ENCODE measurements around the gene PGAM2. TPM values are rescaled to one million over a fixed set of nuclear protein-coding genes. Genes with fewer than 3 reads are reported as not detected.
"Not testable (repeated sequence)": the region's sequence is repeated elsewhere in the genome, so short reads cannot be mapped to it uniquely, and the experiment has no call there.

The PGAM2 gene
- total RNA-seq, 1 experiment from 2014 or later, result 8.7 TPM

GRCh38 chr7:44022069-44022468, 43.3 kb downstream of the PGAM2 start:
- not testable (repeated sequence) for H2BK15ac ChIP-seq (ENCODE audit: low read depth, low read length); DNase-seq; H2BK5ac ChIP-seq (ENCODE audit: insufficient read length, low read length); H3K79me2 ChIP-seq (ENCODE audit: insufficient read depth, low read length); H3K23me2 ChIP-seq (ENCODE audit: insufficient read length, low read depth, low read length, poor library complexity, severe bottlenecking); H3K9me3 ChIP-seq (ENCODE audit: control insufficient read depth, low read depth, low read length); H4K20me1 ChIP-seq (ENCODE audit: control insufficient read depth, insufficient read depth, insufficient read length); H2AK5ac ChIP-seq (ENCODE audit: insufficient read length, low read length); H3K14ac ChIP-seq (ENCODE audit: insufficient read depth, low read length); H2BK120ac ChIP-seq (ENCODE audit: low read depth, low read length, poor library complexity, severe bottlenecking); H3K4me3 Mint-ChIP-seq; H3T11ph ChIP-seq (ENCODE audit: low read length); H2BK12ac ChIP-seq (ENCODE audit: insufficient read length, low read depth, low read length); H4K91ac ChIP-seq (ENCODE audit: insufficient read length, low read depth, low read length); H3K9me3 Mint-ChIP-seq; H2AFZ ChIP-seq (ENCODE audit: low read length); H3K4me1 ChIP-seq (ENCODE audit: insufficient read depth, low read length); H3K27ac ChIP-seq (ENCODE audit: insufficient read length, low read depth, low read length); H3K79me1 ChIP-seq (ENCODE audit: insufficient read depth, low read depth, low read length, poor library complexity, severe bottlenecking); H4K5ac ChIP-seq (ENCODE audit: insufficient read length, low read depth, low read length); H3K56ac ChIP-seq (ENCODE audit: insufficient read length, low read depth, low read length); H3K9ac ChIP-seq (ENCODE audit: extremely low read depth, insufficient read length, low read length); H4K8ac ChIP-seq (replicated peaks; ENCODE audit: insufficient read length, low read depth, low read length); H3K18ac ChIP-seq (ENCODE audit: insufficient read length, low read depth, low read length); H3K23ac ChIP-seq (ENCODE audit: insufficient read length, low read depth, low read length); H3K4me1 Mint-ChIP-seq; H3K27me3 ChIP-seq (ENCODE audit: insufficient read depth, low read length); H3K4me2 ChIP-seq (ENCODE audit: insufficient read depth, insufficient read length, low read length); H3K27ac Mint-ChIP-seq; H3K4ac ChIP-seq (ENCODE audit: low read depth, low read length); H2BK20ac ChIP-seq (ENCODE audit: low read depth, low read length, poor library complexity, severe bottlenecking); H3K36me3 Mint-ChIP-seq (ENCODE audit: insufficient read depth in 1 of 3, low read depth in 3 of 3)
- peaks cover 10% of the 10 kb centered on the region for H3K27me3 Mint-ChIP-seq (ENCODE audit: low read depth)
- WGBS (ENCODE audit: extremely low coverage, insufficient read length, low lambda C conversion rate), result no CpG with 5 or more reads among the region's 7 CpGs

- WGBS (ENCODE audit: extremely low coverage, insufficient read length, low lambda C conversion rate), result no CpG with 5 or more reads among the region's 6 CpGs
- H3K56ac ChIP-seq (ENCODE audit: insufficient read length, low read depth, low read length); H2AK5ac ChIP-seq (ENCODE audit: insufficient read length, low read length); H2BK12ac ChIP-seq (ENCODE audit: insufficient read length, low read depth, low read length); H2AFZ ChIP-seq (ENCODE audit: low read length); H3K27me3 Mint-ChIP-seq (ENCODE audit: low read depth); H4K91ac ChIP-seq (ENCODE audit: insufficient read length, low read depth, low read length); DNase-seq; H4K8ac ChIP-seq (replicated peaks; ENCODE audit: insufficient read length, low read depth, low read length); H3K9me3 Mint-ChIP-seq; H3K4me1 Mint-ChIP-seq; H3K23me2 ChIP-seq (ENCODE audit: insufficient read length, low read depth, low read length, poor library complexity, severe bottlenecking); H3K4me3 Mint-ChIP-seq; H3K36me3 Mint-ChIP-seq (ENCODE audit: insufficient read depth in 1 of 3, low read depth in 3 of 3); H3K23ac ChIP-seq (ENCODE audit: insufficient read length, low read depth, low read length); H2BK15ac ChIP-seq (ENCODE audit: low read depth, low read length); H3K9me3 ChIP-seq (ENCODE audit: control insufficient read depth, low read depth, low read length); H2BK20ac ChIP-seq (ENCODE audit: low read depth, low read length, poor library complexity, severe bottlenecking); H3K4me2 ChIP-seq (ENCODE audit: insufficient read depth, insufficient read length, low read length); H3K4me1 ChIP-seq (ENCODE audit: insufficient read depth, low read length); H3K79me1 ChIP-seq (ENCODE audit: insufficient read depth, low read depth, low read length, poor library complexity, severe bottlenecking); H2BK120ac ChIP-seq (ENCODE audit: low read depth, low read length, poor library complexity, severe bottlenecking); H4K5ac ChIP-seq (ENCODE audit: insufficient read length, low read depth, low read length); H3K4ac ChIP-seq (ENCODE audit: low read depth, low read length); H3K27me3 ChIP-seq (ENCODE audit: insufficient read depth, low read length); H3K27ac Mint-ChIP-seq; H4K20me1 ChIP-seq (ENCODE audit: control insufficient read depth, insufficient read depth, insufficient read length); H3K9ac ChIP-seq (ENCODE audit: extremely low read depth, insufficient read length, low read length); H3K14ac ChIP-seq (ENCODE audit: insufficient read depth, low read length); H3K18ac ChIP-seq (ENCODE audit: insufficient read length, low read depth, low read length); H3K27ac ChIP-seq (ENCODE audit: insufficient read length, low read depth, low read length); H3T11ph ChIP-seq (ENCODE audit: low read length); H2BK5ac ChIP-seq (ENCODE audit: insufficient read length, low read length); H3K79me2 ChIP-seq (ENCODE audit: insufficient read depth, low read length): not testable (repeated sequence)
These were observed 45.5 kb downstream of the PGAM2 start for GRCh38 chr7:44019825-44020224.

All from H9 (cell line).